B cell (primary cell): Measurements from ENCODE around the gene TMCC3. TPM values are rescaled to one million over a fixed set of nuclear protein-coding genes. Genes with fewer than 3 reads are reported as not detected.

ENCODE experiments used
- ATAC-seq: fragments of 200-7000 bp; cut with Tn5 transposase; one replicate; pipeline ENCODE4 v1.10.0; 2021; ENCODE audit warnings: low read depth, mild to moderate bottlenecking, moderate number of reproducible peaks, moderate library complexity
- CTCF ChIA-PET: fragments of 350-600 bp; sonication (Branson Sonifier 250); formaldehyde crosslinking; loops from one replicate; lab custom pipeline; 2021; ENCODE audit warnings: antibody characterized with exemption, inconsistent platforms; lab: Charles Lee
- POLR2A ChIA-PET: fragments of 350-600 bp; sonication (Branson Sonifier 250); formaldehyde crosslinking; loops from one replicate; lab custom pipeline; 2021; ENCODE audit warnings: antibody characterized with exemption; lab: Charles Lee
- DNase-seq: peaks from one replicate; pipeline ENCODE4 v3.0.0; 2013
- H2AFZ ChIP-seq: 2 replicates; pipeline ENCODE4 v1.6.1; 2012; ENCODE audit warnings: mild to moderate bottlenecking, low read depth, low read length; ENCODE audit not compliant: insufficient read depth, poor library complexity, severe bottlenecking
- H3K27ac ChIP-seq, 2 donors: 1 replicate in 1 of 2; 2 replicates in 1 of 2; pipeline ENCODE4 v1.5.1; 2012 to 2013; ENCODE audit warnings: low read length in 2 of 2, mild to moderate bottlenecking in 2 of 2, moderate library complexity in 1 of 2
- H3K27me3 ChIP-seq, 4 experiments: fragments of 200-600 bp in 1 of 4; sonication (generic) in 1 of 4; replicated peaks in 1 of 4; 1 replicate in 2 of 4; 2 replicates in 2 of 4; pipeline versions ENCODE4 v1.6.1 to v1.7.0; 2013 to 2016; ENCODE audit warnings: low read length in 3 of 4, mild to moderate bottlenecking in 2 of 4, mixed read lengths in 1 of 4, moderate library complexity in 1 of 4; ENCODE audit not compliant: insufficient read depth in 4 of 4, control insufficient read depth in 3 of 4; ENCODE audit errors: control extremely low read depth in 1 of 4
- H3K36me3 ChIP-seq, 2 experiments: replicated peaks in 1 of 2; 1 replicate in 1 of 2; 2 replicates in 1 of 2; pipeline versions ENCODE4 v1.6.1 to v1.7.1; 2013; ENCODE audit warnings: low read length in 1 of 2; ENCODE audit not compliant: insufficient read depth in 2 of 2, control insufficient read depth in 1 of 2; ENCODE audit errors: control extremely low read depth in 1 of 2, extremely low read depth in 1 of 2
- H3K4me1 ChIP-seq, 2 donors: fragments of 200-600 bp in 1 of 2; sonication (generic) in 1 of 2; 1 replicate in 1 of 2; 2 replicates in 1 of 2; pipeline versions ENCODE4 v1.5.1 to v1.6.1; 2013 to 2017; ENCODE audit warnings: low read length in 2 of 2; ENCODE audit not compliant: control insufficient read depth in 2 of 2, insufficient read depth in 2 of 2
- H3K4me2 ChIP-seq: replicated peaks from 2 replicates; pipeline ENCODE3; 2012; ENCODE audit warnings: mild to moderate bottlenecking, low read depth, low read length; ENCODE audit not compliant: poor library complexity, severe bottlenecking
- H3K4me3 ChIP-seq, 5 experiments: fragments of 200-600 bp in 1 of 5; sonication (generic) in 1 of 5; 1 replicate in 3 of 5; 2 replicates in 2 of 5; pipeline versions ENCODE4 v1.5.1 to v1.7.0; 2011 to 2016; ENCODE audit warnings: low read length in 4 of 5, mild to moderate bottlenecking in 4 of 5, low read depth in 2 of 5, control low read depth in 1 of 5, moderate library complexity in 1 of 5; ENCODE audit not compliant: insufficient read depth in 1 of 5; ENCODE audit errors: control extremely low read depth in 1 of 5, extremely low read depth in 1 of 5
- H3K79me2 ChIP-seq: fragments of 200-600 bp; sonication (generic); one replicate; pipeline ENCODE4 v1.6.0; 2016; ENCODE audit warnings: low read length; ENCODE audit not compliant: control insufficient read depth, insufficient read depth
- H3K9ac ChIP-seq: fragments of 200-600 bp; sonication (generic); 2 replicates; pipeline ENCODE4 v1.6.1; 2017; ENCODE audit warnings: mild to moderate bottlenecking, low read length, moderate library complexity
- H3K9me3 ChIP-seq, 3 donors: one replicate each; pipeline versions ENCODE4 v1.6.1 to v1.7.1; 2013; ENCODE audit warnings: low read length in 2 of 3; ENCODE audit not compliant: control insufficient read depth in 2 of 3, insufficient read depth in 1 of 3; ENCODE audit errors: control extremely low read depth in 1 of 3
- H4K20me1 ChIP-seq: 2 replicates; pipeline ENCODE4 v1.6.0; 2012; ENCODE audit warnings: mild to moderate bottlenecking, low read length; ENCODE audit not compliant: insufficient read depth, control insufficient read depth, poor library complexity, severe bottlenecking
- H3K27ac Mint-ChIP-seq: one replicate; pipeline ENCODE4 v1.8.0; 2021; ENCODE audit warnings: mixed read lengths
- H3K27me3 Mint-ChIP-seq: one replicate; pipeline ENCODE4 v1.8.0; 2021; ENCODE audit warnings: mixed read lengths
- H3K4me1 Mint-ChIP-seq: one replicate; pipeline ENCODE4 v1.8.0; 2021; ENCODE audit warnings: mixed read lengths
- H3K4me3 Mint-ChIP-seq: one replicate; pipeline ENCODE4 v1.8.0; 2021; ENCODE audit warnings: mixed read lengths
- H3K9me3 Mint-ChIP-seq: one replicate; pipeline ENCODE4 v1.8.0; 2022; ENCODE audit warnings: mixed read lengths; ENCODE audit not compliant: insufficient read depth
- CTCF ChIP-seq: fragments of 200-600 bp; IDR thresholded peaks from one replicate; pipeline ENCODE4 v1.8.0; 2022; ENCODE audit warnings: antibody characterized with exemption, mild to moderate bottlenecking
- EZH2 ChIP-seq: IDR thresholded peaks from 2 replicates; pipeline ENCODE4 v1.6.1; 2012; ENCODE audit warnings: borderline replicate concordance, low read depth, mild to moderate bottlenecking, moderate library complexity, low read length; ENCODE audit not compliant: insufficient read depth, poor library complexity, severe bottlenecking
- WGBS: methylation state at CpG from one replicate; pipeline ENCODE4 v1.1.5; 2013; ENCODE audit warnings: missing lambda C conversion rate; ENCODE audit not compliant: insufficient coverage; 5-methylcytosine and 5-hydroxymethylcytosine counted together
- intact Hi-C: fragments of 100-400 bp; cut with micrococcal nuclease; formaldehyde crosslinking; loops from one replicate; pipeline ENCODE4 v1.10.0; 2022
- polyA plus RNA-seq: library from polyadenylated mRNA; depleted of rRNA; stranded (reverse); fragments of >200 nt; gene quantifications from 2 replicates; pipeline ENCODE4 v1.2.3, GENCODE V29; 2012
- total RNA-seq, 2 donors: library from RNA; stranded (reverse); fragments of 120-200 nt in 1 of 2; gene quantifications; 1 replicate in 1 of 2; 2 replicates in 1 of 2; pipeline versions ENCODE4 v1.2.3 to v1.2.4, GENCODE V29; 2013 to 2022

TMCC3 gene
- total and polyA plus RNA-seq, 2 donors (not counting 1 experiment from before 2014, with no cell fraction given): 4.5 to 8.8 TPM

- no peak overlapping the region for H3K27ac ChIP-seq
- H4K20me1 ChIP-seq: no peaks in the 10 kb centered on the region
- DNase-seq (no peak), ATAC-seq (no peak)
- intact Hi-C loops: no loop called here
- peaks cover 0 to 7% of the 10 kb centered on the region in 2 experiments for H3K36me3 ChIP-seq
- H3K4me1 Mint-ChIP-seq: peaks cover 3% of the 10 kb centered on the region
- no peak overlapping the region for H3K4me2 ChIP-seq
- no peaks in the 10 kb centered on the region for H3K9me3 ChIP-seq
- H3K27me3 Mint-ChIP-seq: no peaks in the 10 kb centered on the region
- ChIA-PET POLR2A (no interaction called here), CTCF (no interaction called here)
- no peak for TF ChIP-seq EZH2
- TF ChIP-seq CTCF: no peak
- H3K9ac ChIP-seq: no peak overlapping the region
- 97% methylated on average over 9 of the region's 11 CpGs for WGBS
- H3K27ac Mint-ChIP-seq: no peak overlapping the region
- H3K9me3 Mint-ChIP-seq: no peaks in the 10 kb centered on the region
- H3K4me3 Mint-ChIP-seq: no peak overlapping the region
- H3K79me2 ChIP-seq: peaks cover 20% of the 10 kb centered on the region
- H3K4me3 ChIP-seq: no peak overlapping the region
- no peak overlapping the region for H2AFZ ChIP-seq
- H3K4me1 ChIP-seq: peaks cover 1% of the 10 kb centered on the region in 2 donors
- H3K27me3 ChIP-seq: no peaks in the 10 kb centered on the region
Measured at GRCh38 chr12:94616203-94616729, 34.1 kb downstream of the TMCC3 start.

GRCh38 chr12:94615260-94616181 lies 34.8 kb downstream of the TMCC3 start:
- CTCF ChIA-PET: no interaction called here
- no peak for TF ChIP-seq EZH2
- TF ChIP-seq CTCF: no peak
- Histone ChIP-seq H3K4me1 (no peaks in the 10 kb centered on the region), H3K9me3 (no peaks in the 10 kb centered on the region), H3K4me3 (no peak overlapping the region), H3K27ac (no peak overlapping the region), H4K20me1 (no peaks in the 10 kb centered on the region), H3K4me2 (no peak overlapping the region), H3K27me3 (no peaks in the 10 kb centered on the region), H2AFZ (no peak overlapping the region), H3K79me2 (peaks cover 20% of the 10 kb centered on the region), H3K9ac (no peak overlapping the region), H3K36me3 (peaks cover 0 to 7% of the 10 kb centered on the region in 2 experiments)
- Mint-ChIP-seq H3K4me3 (no peak overlapping the region), H3K27me3 (no peaks in the 10 kb centered on the region), H3K27ac (no peak overlapping the region), H3K9me3 (no peaks in the 10 kb centered on the region), H3K4me1 (peaks cover 2% of the 10 kb centered on the region)
- no peak for DNase-seq
- WGBS: 89% methylated on average over 13 of the region's 14 CpGs
- no peak for ATAC-seq
- POLR2A ChIA-PET: no interaction called here
- intact Hi-C loops: no loop called here
